GM19239 (cell line): Measurements from ENCODE around the gene CALCOCO2.
A peak's percentile ranks its signal among the peaks of the same experiment; 100 is the strongest.

Source experiments
- DNase-seq: peaks from one replicate; pipeline ENCODE4 v3.0.0; 2011; ENCODE audit warnings: low spot score; ENCODE audit not compliant: insufficient read length
- FAIRE-seq: peaks from 2 replicates; lab custom pipeline; 2011; peaks lifted over from hg19 to GRCh38; lab: Jason Lieb, UNC

The CALCOCO2 gene

GRCh38 chr17:48908853-48909394, 78.1 kb downstream of the CALCOCO2 start:
- peak; percentile 84 for FAIRE-seq
- peak; percentile 67 for DNase-seq

- FAIRE-seq: no peak
- no peak for DNase-seq
Measured at GRCh38 chr17:48909783-48910182, 78.9 kb downstream of the CALCOCO2 start.

GRCh38 chr17:48910370-48910769, 79.5 kb downstream of the CALCOCO2 start:
- no peak for FAIRE-seq
- no peak for DNase-seq

GRCh38 chr17:48912476-48912875, 81.6 kb downstream of the CALCOCO2 start:
- DNase-seq (no peak), FAIRE-seq (no peak)
